Measurements from ENCODE around the gene ST8SIA6.

ST8SIA6 gene

DNA sequence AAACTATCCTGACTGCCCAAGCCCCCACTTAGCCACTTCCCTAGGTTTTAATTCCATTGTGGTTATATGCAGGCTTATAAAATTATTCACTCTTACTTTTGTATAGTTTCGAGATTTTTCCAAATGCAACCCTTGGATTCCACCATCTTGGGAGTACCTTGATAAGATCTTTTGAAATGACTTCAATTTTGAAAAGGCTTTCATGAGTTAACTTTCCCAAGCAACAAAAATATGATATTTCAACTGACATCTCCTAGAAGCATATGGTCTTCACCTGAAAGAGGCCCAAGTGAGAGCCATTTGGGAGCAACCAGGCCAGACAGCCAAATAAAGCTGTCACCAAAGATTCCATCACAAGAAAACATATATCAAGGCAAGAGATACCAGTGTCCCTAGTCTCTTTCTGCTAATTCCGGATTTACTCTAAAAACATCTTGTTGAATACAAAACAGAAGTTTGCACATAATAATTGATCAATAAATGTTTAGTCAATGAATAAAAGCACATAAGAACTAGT lies 1.7 kb upstream of the ST8SIA6 start:
- TF ChIP-seq CEBPB (IDR thresholded peaks at IDR 0.05) = no peak
- TF ChIP-seq, protein P1, sequence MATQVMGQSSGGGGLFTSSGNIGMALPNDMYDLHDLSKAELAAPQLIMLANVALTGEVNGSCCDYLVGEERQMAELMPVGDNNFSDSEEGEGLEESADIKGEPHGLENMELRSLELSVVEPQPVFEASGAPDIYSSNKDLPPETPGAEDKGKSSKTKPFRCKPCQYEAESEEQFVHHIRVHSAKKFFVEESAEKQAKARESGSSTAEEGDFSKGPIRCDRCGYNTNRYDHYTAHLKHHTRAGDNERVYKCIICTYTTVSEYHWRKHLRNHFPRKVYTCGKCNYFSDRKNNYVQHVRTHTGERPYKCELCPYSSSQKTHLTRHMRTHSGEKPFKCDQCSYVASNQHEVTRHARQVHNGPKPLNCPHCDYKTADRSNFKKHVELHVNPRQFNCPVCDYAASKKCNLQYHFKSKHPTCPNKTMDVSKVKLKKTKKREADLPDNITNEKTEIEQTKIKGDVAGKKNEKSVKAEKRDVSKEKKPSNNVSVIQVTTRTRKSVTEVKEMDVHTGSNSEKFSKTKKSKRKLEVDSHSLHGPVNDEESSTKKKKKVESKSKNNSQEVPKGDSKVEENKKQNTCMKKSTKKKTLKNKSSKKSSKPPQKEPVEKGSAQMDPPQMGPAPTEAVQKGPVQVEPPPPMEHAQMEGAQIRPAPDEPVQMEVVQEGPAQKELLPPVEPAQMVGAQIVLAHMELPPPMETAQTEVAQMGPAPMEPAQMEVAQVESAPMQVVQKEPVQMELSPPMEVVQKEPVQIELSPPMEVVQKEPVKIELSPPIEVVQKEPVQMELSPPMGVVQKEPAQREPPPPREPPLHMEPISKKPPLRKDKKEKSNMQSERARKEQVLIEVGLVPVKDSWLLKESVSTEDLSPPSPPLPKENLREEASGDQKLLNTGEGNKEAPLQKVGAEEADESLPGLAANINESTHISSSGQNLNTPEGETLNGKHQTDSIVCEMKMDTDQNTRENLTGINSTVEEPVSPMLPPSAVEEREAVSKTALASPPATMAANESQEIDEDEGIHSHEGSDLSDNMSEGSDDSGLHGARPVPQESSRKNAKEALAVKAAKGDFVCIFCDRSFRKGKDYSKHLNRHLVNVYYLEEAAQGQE (IDR thresholded peaks at IDR 0.05; ENCODE audit: low read depth) = no peak
- TF ChIP-seq TEAD4 (IDR thresholded peaks at IDR 0.05) = no peak
- TF ChIP-seq YY1 (IDR thresholded peaks at IDR 0.05; ENCODE audit: low read depth) = no peak
- no peak for TF ChIP-seq ZBTB7A (IDR thresholded peaks at IDR 0.05; ENCODE audit: low read depth)
- no peak for TF ChIP-seq RAD21 (IDR thresholded peaks at IDR 0.05; ENCODE audit: low read depth)
- TF ChIP-seq, protein P2, sequence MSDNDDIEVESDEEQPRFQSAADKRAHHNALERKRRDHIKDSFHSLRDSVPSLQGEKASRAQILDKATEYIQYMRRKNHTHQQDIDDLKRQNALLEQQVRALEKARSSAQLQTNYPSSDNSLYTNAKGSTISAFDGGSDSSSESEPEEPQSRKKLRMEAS (IDR thresholded peaks at IDR 0.05) = no peak
- TF ChIP-seq FOXM1 (IDR thresholded peaks at IDR 0.05; ENCODE audit: borderline replicate concordance, low read depth) = no peak
- no peak for TF ChIP-seq NFIC (IDR thresholded peaks at IDR 0.05)
- TF ChIP-seq EP300 (IDR thresholded peaks at IDR 0.05; ENCODE audit: borderline replicate concordance) = no peak
- TF ChIP-seq TAF1 (IDR thresholded peaks at IDR 0.05; ENCODE audit: low read depth) = no peak
- TF ChIP-seq EGR1 (IDR thresholded peaks at IDR 0.05) = no peak
- TF ChIP-seq CREB1 (IDR thresholded peaks at IDR 0.05; ENCODE audit: low read depth) = no peak
- TF ChIP-seq TCF12 (IDR thresholded peaks at IDR 0.05; ENCODE audit: low read depth) = no peak
- TF ChIP-seq, protein P3, sequence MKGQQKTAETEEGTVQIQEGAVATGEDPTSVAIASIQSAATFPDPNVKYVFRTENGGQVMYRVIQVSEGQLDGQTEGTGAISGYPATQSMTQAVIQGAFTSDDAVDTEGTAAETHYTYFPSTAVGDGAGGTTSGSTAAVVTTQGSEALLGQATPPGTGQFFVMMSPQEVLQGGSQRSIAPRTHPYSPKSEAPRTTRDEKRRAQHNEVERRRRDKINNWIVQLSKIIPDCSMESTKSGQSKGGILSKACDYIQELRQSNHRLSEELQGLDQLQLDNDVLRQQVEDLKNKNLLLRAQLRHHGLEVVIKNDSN (IDR thresholded peaks at IDR 0.05) = no peak

DNA sequence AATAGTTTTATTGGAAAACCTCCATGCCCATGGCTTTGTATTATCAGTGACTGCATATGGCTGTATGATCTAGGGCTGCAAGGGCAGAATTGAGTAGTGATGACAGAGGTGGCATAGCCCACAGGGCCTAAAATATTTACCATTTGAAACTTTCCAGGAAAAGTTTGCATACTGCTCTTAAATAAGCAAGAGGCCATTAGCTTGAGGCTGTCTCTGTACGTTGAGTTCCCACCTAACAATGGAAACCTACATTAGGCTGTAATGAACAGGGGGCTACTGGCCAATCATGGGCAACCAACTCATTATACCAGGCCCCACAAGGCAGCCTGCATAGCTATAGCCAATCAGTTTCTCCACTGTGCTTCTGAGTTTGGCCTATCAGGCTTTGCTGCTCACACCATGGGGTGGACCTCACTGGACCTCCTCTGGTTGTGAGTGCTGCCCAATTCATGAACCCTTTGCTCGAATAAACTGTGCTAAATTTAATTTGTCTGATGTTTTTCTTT lies 673 bp upstream of the ST8SIA6 start:
- TF ChIP-seq FOXM1 (IDR thresholded peaks at IDR 0.05; ENCODE audit: borderline replicate concordance, low read depth) = no peak
- no peak for TF ChIP-seq EP300 (IDR thresholded peaks at IDR 0.05; ENCODE audit: borderline replicate concordance)
- no peak for TF ChIP-seq TEAD4 (IDR thresholded peaks at IDR 0.05)
- TF ChIP-seq YY1 (IDR thresholded peaks at IDR 0.05; ENCODE audit: low read depth) = no peak
- no peak for TF ChIP-seq CEBPB (IDR thresholded peaks at IDR 0.05)
- no peak for TF ChIP-seq ZBTB7A (IDR thresholded peaks at IDR 0.05; ENCODE audit: low read depth)
- no peak for TF ChIP-seq RAD21 (IDR thresholded peaks at IDR 0.05; ENCODE audit: low read depth)
- no peak for TF ChIP-seq CREB1 (IDR thresholded peaks at IDR 0.05; ENCODE audit: low read depth)
- no peak for TF ChIP-seq EGR1 (IDR thresholded peaks at IDR 0.05)
- TF ChIP-seq, protein P1 (IDR thresholded peaks at IDR 0.05; ENCODE audit: low read depth) = no peak
- TF ChIP-seq, protein P3 (IDR thresholded peaks at IDR 0.05) = no peak
- TF ChIP-seq TAF1 (IDR thresholded peaks at IDR 0.05; ENCODE audit: low read depth) = no peak
- TF ChIP-seq, protein P2 (IDR thresholded peaks at IDR 0.05) = no peak
- no peak for TF ChIP-seq TCF12 (IDR thresholded peaks at IDR 0.05; ENCODE audit: low read depth)
- no peak for TF ChIP-seq NFIC (IDR thresholded peaks at IDR 0.05)

DNA sequence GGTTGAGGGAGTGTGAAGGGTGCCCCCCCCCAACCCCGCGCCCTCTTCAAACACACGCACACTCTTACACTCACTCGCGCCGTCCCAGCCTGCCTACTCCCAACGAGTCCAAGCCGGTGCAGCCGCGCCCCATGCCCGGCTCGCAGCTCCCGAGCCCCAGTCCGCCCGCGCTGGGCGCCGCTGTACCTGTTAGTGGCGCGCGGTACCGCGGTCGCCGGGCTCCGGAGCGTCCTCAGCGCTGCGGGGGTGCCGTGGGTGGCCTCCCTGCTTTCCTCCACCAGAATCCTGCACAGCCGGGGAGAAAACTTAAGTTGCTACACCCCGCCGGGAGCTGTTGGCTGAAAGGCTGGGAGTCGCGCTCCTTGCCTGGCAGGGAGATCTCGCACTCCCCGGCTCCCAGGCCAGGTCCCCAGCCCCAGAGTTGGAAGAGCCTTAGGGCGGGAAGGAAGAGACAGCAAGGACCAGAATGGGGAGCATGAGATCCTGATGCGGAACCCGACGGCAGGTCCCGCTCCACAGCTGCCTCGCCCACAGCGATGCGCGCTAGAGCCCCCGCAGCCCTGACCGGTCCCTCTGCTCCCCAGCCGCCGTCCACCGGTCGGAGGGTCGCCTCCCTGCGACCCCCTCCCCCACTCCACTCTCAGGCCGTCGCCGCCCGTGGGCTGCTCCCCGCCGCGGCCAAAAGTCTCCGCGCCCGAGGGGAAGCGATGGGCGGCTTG lies 863 bp downstream of the ST8SIA6 start:
- TF ChIP-seq, protein P3 (IDR thresholded peaks at IDR 0.05) = no peak
- TF ChIP-seq, protein P2 (IDR thresholded peaks at IDR 0.05) = no peak
- no peak for TF ChIP-seq CREB1 (IDR thresholded peaks at IDR 0.05; ENCODE audit: low read depth)
- no peak for TF ChIP-seq EP300 (IDR thresholded peaks at IDR 0.05; ENCODE audit: borderline replicate concordance)
- no peak for TF ChIP-seq YY1 (IDR thresholded peaks at IDR 0.05; ENCODE audit: low read depth)
- TF ChIP-seq, protein P1 (IDR thresholded peaks at IDR 0.05; ENCODE audit: low read depth) = no peak
- no peak for TF ChIP-seq TAF1 (IDR thresholded peaks at IDR 0.05; ENCODE audit: low read depth)
- no peak for TF ChIP-seq TEAD4 (IDR thresholded peaks at IDR 0.05)
